H9 (cell line): ENCODE measurements around the gene COIL. TPM values are rescaled to one million over a fixed set of nuclear protein-coding genes. Genes with fewer than 3 reads are reported as not detected.

Source experiments
- DNase-seq: peaks from one replicate; pipeline ENCODE4 v3.0.0-alpha.2; 2017
- H2AFZ ChIP-seq: one replicate; pipeline ENCODE4 v1.6.1; 2013; ENCODE audit warnings: mild to moderate bottlenecking, low read length, control low read depth, moderate library complexity
- H2AK5ac ChIP-seq: 2 replicates; pipeline ENCODE4 v1.6.1; 2013; ENCODE audit warnings: low read length, control low read depth, mixed read lengths; ENCODE audit not compliant: insufficient read length
- H2BK120ac ChIP-seq: one replicate; pipeline ENCODE4 v1.6.1; 2013; ENCODE audit warnings: low read depth, mild to moderate bottlenecking, low read length, control low read depth, inconsistent platforms; ENCODE audit not compliant: poor library complexity, severe bottlenecking
- H2BK12ac ChIP-seq: 2 replicates; pipeline ENCODE4 v1.6.1; 2013; ENCODE audit warnings: low read length, control low read depth, mixed read lengths, low read depth; ENCODE audit not compliant: insufficient read length
- H2BK15ac ChIP-seq: 2 replicates; pipeline ENCODE4 v1.6.1; 2013; ENCODE audit warnings: low read depth, low read length, control low read depth
- H2BK20ac ChIP-seq: one replicate; pipeline ENCODE4 v1.6.1; 2013; ENCODE audit warnings: low read depth, mild to moderate bottlenecking, low read length, control low read depth, inconsistent platforms; ENCODE audit not compliant: poor library complexity, severe bottlenecking
- H2BK5ac ChIP-seq: 2 replicates; pipeline ENCODE4 v1.6.1; 2013; ENCODE audit warnings: low read length, control low read depth, mixed read lengths; ENCODE audit not compliant: insufficient read length
- H3K14ac ChIP-seq: 2 replicates; pipeline ENCODE4 v1.6.1; 2013; ENCODE audit warnings: low read length, control low read depth; ENCODE audit not compliant: insufficient read depth
- H3K18ac ChIP-seq: 2 replicates; pipeline ENCODE4 v1.6.1; 2013; ENCODE audit warnings: low read depth, mild to moderate bottlenecking, mixed read lengths, low read length, control low read depth; ENCODE audit not compliant: insufficient read length
- H3K23ac ChIP-seq: 2 replicates; pipeline ENCODE4 v1.6.1; 2013; ENCODE audit warnings: low read length, control low read depth, mixed read lengths, low read depth; ENCODE audit not compliant: insufficient read length
- H3K23me2 ChIP-seq: 2 replicates; pipeline ENCODE4 v1.6.1; 2013; ENCODE audit warnings: low read depth, mild to moderate bottlenecking, mixed read lengths, low read length, control low read depth; ENCODE audit not compliant: insufficient read length, poor library complexity, severe bottlenecking
- H3K27ac ChIP-seq: 2 replicates; pipeline ENCODE4 v1.5.1; 2013; ENCODE audit warnings: low read length, control low read depth, mixed read lengths, low read depth; ENCODE audit not compliant: insufficient read length
- H3K27me3 ChIP-seq: 2 replicates; pipeline ENCODE4 v1.6.1; 2013; ENCODE audit warnings: low read length, control low read depth, inconsistent platforms; ENCODE audit not compliant: insufficient read depth
- H3K4ac ChIP-seq: 2 replicates; pipeline ENCODE4 v1.6.1; 2013; ENCODE audit warnings: low read depth, mild to moderate bottlenecking, control low read depth, inconsistent platforms, low read length, moderate library complexity
- H3K4me1 ChIP-seq: 2 replicates; pipeline ENCODE4 v1.6.1; 2013; ENCODE audit warnings: low read length, control low read depth, inconsistent platforms; ENCODE audit not compliant: insufficient read depth
- H3K4me2 ChIP-seq: 2 replicates; pipeline ENCODE4 v1.6.1; 2013; ENCODE audit warnings: low read length, control low read depth, mixed read lengths; ENCODE audit not compliant: insufficient read length, insufficient read depth
- H3K56ac ChIP-seq: 2 replicates; pipeline ENCODE4 v1.6.1; 2013; ENCODE audit warnings: low read depth, mild to moderate bottlenecking, mixed read lengths, low read length, control low read depth; ENCODE audit not compliant: insufficient read length
- H3K79me1 ChIP-seq: 2 replicates; pipeline ENCODE4 v1.6.1; 2013; ENCODE audit warnings: low read depth, mild to moderate bottlenecking, moderate library complexity, low read length, control low read depth, inconsistent platforms; ENCODE audit not compliant: insufficient read depth, poor library complexity, severe bottlenecking
- H3K79me2 ChIP-seq: 2 replicates; pipeline ENCODE4 v1.6.1; 2013; ENCODE audit warnings: low read length, control low read depth, inconsistent platforms; ENCODE audit not compliant: insufficient read depth
- H3K9ac ChIP-seq: 2 replicates; pipeline ENCODE4 v1.6.1; 2013; ENCODE audit warnings: low read length, control low read depth, mixed read lengths; ENCODE audit not compliant: insufficient read length; ENCODE audit errors: extremely low read depth
- H3K9me3 ChIP-seq: one replicate; pipeline ENCODE4 v1.6.1; 2013; ENCODE audit warnings: low read depth, low read length, inconsistent platforms; ENCODE audit not compliant: control insufficient read depth
- H3T11ph ChIP-seq: one replicate; pipeline ENCODE4 v1.6.1; 2013; ENCODE audit warnings: mild to moderate bottlenecking, low read length, control low read depth, inconsistent platforms
- H4K20me1 ChIP-seq: one replicate; pipeline ENCODE4 v1.6.1; 2013; ENCODE audit not compliant: control insufficient read depth, insufficient read length, insufficient read depth
- H4K5ac ChIP-seq: 2 replicates; pipeline ENCODE4 v1.6.1; 2013; ENCODE audit warnings: low read depth, mild to moderate bottlenecking, mixed read lengths, low read length, control low read depth; ENCODE audit not compliant: insufficient read length
- H4K8ac ChIP-seq: replicated peaks from 2 replicates; pipeline ENCODE4 v1.6.1; 2013; ENCODE audit warnings: low read length, control low read depth, mixed read lengths, low read depth; ENCODE audit not compliant: insufficient read length
- H4K91ac ChIP-seq: 2 replicates; pipeline ENCODE4 v1.6.1; 2013; ENCODE audit warnings: low read depth, mild to moderate bottlenecking, moderate library complexity, mixed read lengths, low read length, control low read depth; ENCODE audit not compliant: insufficient read length
- H3K27ac Mint-ChIP-seq, 3 experiments: 2 replicates in 2 of 3; 3 replicates in 1 of 3; pipeline ENCODE4 v1.8.0; 2020 to 2021; ENCODE audit warnings: mixed read lengths in 3 of 3, mild to moderate bottlenecking in 1 of 3, moderate library complexity in 1 of 3
- H3K27me3 Mint-ChIP-seq: 2 replicates; pipeline ENCODE4 v1.8.0; 2021; ENCODE audit warnings: low read depth, mild to moderate bottlenecking, moderate library complexity, mixed read lengths
- H3K36me3 Mint-ChIP-seq, 3 experiments: 2 replicates in 2 of 3; 3 replicates in 1 of 3; pipeline ENCODE4 v1.8.0; 2020 to 2021; ENCODE audit warnings: low read depth in 3 of 3, mixed read lengths in 3 of 3; ENCODE audit not compliant: insufficient read depth in 1 of 3
- H3K4me1 Mint-ChIP-seq, 2 experiments: 2 replicates each; pipeline ENCODE4 v1.8.0; 2020; ENCODE audit warnings: mixed read lengths in 2 of 2
- H3K4me3 Mint-ChIP-seq, 2 experiments: 2 replicates in 1 of 2; 3 replicates in 1 of 2; pipeline ENCODE4 v1.8.0; 2020 to 2021; ENCODE audit warnings: mild to moderate bottlenecking in 2 of 2, mixed read lengths in 2 of 2, moderate library complexity in 1 of 2
- H3K9me3 Mint-ChIP-seq, 2 experiments: 2 replicates in 1 of 2; 3 replicates in 1 of 2; pipeline ENCODE4 v1.8.0; 2020; ENCODE audit warnings: mild to moderate bottlenecking in 2 of 2, mixed read lengths in 2 of 2, moderate library complexity in 1 of 2
- WGBS: extraction: QIAGEN DNeasy Blood & Tissue Kit; methylation state at CpG from one replicate; pipeline ENCODE4 v1.1.7; 2013; ENCODE audit warnings: missing lambda C conversion rate, low lambda C conversion rate, mixed read lengths; ENCODE audit not compliant: insufficient read length; ENCODE audit errors: extremely low coverage; 5-methylcytosine and 5-hydroxymethylcytosine counted together
- total RNA-seq: library from RNA; stranded (reverse); gene quantifications from 2 replicates; pipeline ENCODE4 v1.2.1, GENCODE V29; 2021
- TF ChIP-seq, protein P1 (sequence below): fragments of 200-600 bp; sonication (generic); conservative IDR thresholded peaks from 3 replicates; pipeline ENCODE4 v1.8.0; 2021; ENCODE audit warnings: antibody characterized with exemption, mild to moderate bottlenecking

Gene COIL
- total RNA-seq, 1 experiment from 2014 or later = 21.5 TPM

DNA sequence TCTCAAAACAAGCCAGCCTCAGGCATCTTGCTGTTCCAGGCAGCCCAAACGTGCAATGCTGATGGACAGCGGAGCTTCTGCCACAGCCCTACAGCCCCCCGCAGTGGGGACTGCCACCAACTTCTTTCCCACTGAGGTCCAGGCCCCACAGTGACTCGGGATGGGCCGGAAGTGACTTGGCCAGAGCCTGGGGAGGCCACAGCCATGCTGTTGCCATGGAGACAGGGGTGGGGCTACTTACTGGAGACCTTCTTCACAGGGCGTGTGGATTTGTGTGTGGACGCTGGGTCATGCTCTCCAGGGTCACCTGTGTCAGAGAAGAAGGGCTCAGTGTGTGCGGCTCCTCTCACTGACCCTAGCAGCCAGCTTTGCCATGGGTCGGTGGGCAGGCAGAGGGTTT lies 62.0 kb downstream of the COIL start:
- Histone ChIP-seq H3K79me1 (no peaks in the 10 kb centered on the region), H4K8ac (no peak overlapping the region), H3K79me2 (no peaks in the 10 kb centered on the region), H2BK12ac (no peak overlapping the region), H3K27me3 (no peaks in the 10 kb centered on the region; the same call in 1 of the 2 replicates), H2AK5ac (no peak overlapping the region), H3K18ac (no peak overlapping the region), H3K56ac (no peak overlapping the region), H3K23me2 (no peaks in the 10 kb centered on the region), H3T11ph (no peak overlapping the region), H2BK20ac (no peak overlapping the region), H2BK5ac (no peak overlapping the region), H4K91ac (no peak overlapping the region), H3K9ac (no peak overlapping the region), H3K9me3 (no peaks in the 10 kb centered on the region), H3K23ac (no peak overlapping the region), H3K4ac (no peak overlapping the region), H2AFZ (no peak overlapping the region), H3K4me2 (no peak overlapping the region), H2BK120ac (no peak overlapping the region), H4K5ac (no peak overlapping the region), H3K4me1 (no peaks in the 10 kb centered on the region), H2BK15ac (no peak overlapping the region), H4K20me1 (no peaks in the 10 kb centered on the region), H3K27ac (no peak overlapping the region), H3K14ac (no peak overlapping the region)
- WGBS = no CpG with 5 or more reads among the region's 9 CpGs
- H3K4me3 Mint-ChIP-seq = no peak overlapping the region
- no peaks in the 10 kb centered on the region for H3K27me3 Mint-ChIP-seq
- peaks cover 17 to 29% of the 10 kb centered on the region in 2 experiments for H3K4me1 Mint-ChIP-seq
- H3K27ac Mint-ChIP-seq = no peak overlapping the region; a peak in 1 of 7 replicates
- no peak for DNase-seq
- TF ChIP-seq, protein P1, sequence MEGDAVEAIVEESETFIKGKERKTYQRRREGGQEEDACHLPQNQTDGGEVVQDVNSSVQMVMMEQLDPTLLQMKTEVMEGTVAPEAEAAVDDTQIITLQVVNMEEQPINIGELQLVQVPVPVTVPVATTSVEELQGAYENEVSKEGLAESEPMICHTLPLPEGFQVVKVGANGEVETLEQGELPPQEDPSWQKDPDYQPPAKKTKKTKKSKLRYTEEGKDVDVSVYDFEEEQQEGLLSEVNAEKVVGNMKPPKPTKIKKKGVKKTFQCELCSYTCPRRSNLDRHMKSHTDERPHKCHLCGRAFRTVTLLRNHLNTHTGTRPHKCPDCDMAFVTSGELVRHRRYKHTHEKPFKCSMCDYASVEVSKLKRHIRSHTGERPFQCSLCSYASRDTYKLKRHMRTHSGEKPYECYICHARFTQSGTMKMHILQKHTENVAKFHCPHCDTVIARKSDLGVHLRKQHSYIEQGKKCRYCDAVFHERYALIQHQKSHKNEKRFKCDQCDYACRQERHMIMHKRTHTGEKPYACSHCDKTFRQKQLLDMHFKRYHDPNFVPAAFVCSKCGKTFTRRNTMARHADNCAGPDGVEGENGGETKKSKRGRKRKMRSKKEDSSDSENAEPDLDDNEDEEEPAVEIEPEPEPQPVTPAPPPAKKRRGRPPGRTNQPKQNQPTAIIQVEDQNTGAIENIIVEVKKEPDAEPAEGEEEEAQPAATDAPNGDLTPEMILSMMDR = no peak
- no peaks in the 10 kb centered on the region for H3K9me3 Mint-ChIP-seq
- peaks cover 29 to 76% (median 33%) of the 10 kb centered on the region in 3 experiments; a peak in 6 of 7 replicates for H3K36me3 Mint-ChIP-seq
